ENCODE results near the gene S100PBP. TPM values are rescaled to one million over a fixed set of nuclear protein-coding genes. Genes with fewer than 3 reads are reported as not detected.
A peak's percentile ranks its signal among the peaks of the same experiment; 100 is the strongest.

The S100PBP gene
- total and polyA plus RNA-seq, 2 of the 13 experiments (the other 11 are each of a cell fraction or from before 2014, with no cell fraction given), result 20.4 to 26.1 TPM

DNA sequence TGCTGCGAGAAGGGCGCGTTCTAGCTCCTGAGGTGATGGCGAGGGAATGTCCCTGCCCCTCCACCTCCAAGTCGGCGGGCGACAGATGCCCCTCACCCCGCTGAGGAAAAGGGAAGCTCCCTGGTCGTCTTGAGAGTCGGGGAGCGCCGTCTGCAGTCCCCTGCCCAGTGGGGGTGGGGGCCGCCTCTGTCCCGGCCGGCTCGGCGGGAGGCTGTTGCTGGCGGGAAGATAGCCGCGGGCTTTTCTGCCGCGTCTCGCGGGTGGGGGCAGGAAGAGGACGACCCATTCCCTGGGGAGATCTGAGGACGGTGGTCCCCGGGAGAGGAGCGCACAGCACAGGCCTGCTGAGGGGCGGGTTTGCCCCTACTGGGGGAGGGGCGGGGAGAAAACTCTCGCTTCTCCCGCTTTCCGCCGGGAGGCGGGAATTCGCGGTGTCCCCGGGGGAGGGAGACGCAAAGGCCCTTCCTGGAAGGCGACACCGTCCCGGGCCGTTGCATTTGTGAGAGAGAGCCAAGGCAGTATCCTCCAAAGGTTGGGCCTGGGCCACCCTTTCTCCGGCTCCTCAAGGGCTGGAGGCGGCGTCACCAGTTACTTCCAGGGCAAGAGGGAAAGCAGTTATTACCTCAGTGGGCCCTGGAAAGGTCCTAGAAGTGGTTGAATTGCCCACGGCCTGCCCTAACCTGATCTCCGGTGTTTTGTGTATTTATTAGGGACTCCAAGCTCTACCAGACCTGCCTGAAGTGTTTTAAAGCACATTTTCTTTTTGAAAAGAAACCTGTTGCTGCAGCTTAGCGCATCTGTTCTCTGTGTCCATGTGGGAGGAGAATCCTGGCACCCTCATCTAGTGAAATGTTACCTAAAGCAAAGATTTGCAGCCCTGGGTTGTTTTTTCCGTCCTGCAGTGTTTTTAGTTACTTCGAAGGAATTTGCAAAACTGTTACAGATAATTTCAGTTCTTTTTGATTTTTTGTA lies 648 bp downstream of the S100PBP start (continued):
- no peak; the same call in 1 of the 2 replicates for TF ChIP-seq ZNF44 (CRISPR knock-in tag; IDR thresholded peaks at IDR 0.05)
- TF ChIP-seq, protein P1, sequence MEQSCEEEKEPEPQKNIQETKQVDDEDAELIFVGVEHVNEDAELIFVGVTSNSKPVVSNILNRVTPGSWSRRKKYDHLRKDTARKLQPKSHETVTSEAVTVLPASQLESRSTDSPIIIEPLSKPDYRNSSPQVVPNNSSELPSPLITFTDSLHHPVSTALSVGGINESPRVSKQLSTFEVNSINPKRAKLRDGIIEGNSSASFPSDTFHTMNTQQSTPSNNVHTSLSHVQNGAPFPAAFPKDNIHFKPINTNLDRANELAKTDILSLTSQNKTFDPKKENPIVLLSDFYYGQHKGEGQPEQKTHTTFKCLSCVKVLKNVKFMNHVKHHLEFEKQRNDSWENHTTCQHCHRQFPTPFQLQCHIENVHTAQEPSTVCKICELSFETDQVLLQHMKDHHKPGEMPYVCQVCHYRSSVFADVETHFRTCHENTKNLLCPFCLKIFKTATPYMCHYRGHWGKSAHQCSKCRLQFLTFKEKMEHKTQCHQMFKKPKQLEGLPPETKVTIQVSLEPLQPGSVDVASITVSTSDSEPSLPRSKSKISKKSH (CRISPR knock-in tag; IDR thresholded peaks at IDR 0.05; ENCODE audit: borderline replicate concordance), result no peak; the same call in 1 of the 2 replicates
- TF ChIP-seq SP1 (IDR thresholded peaks at IDR 0.05), result no peak
- TF ChIP-seq SP1 (CRISPR knock-in tag; IDR thresholded peaks at IDR 0.05), result 0 out of 2 replicates have a peak, but pooled peaks have one; percentile 4
- TF ChIP-seq BHLHE40 (IDR thresholded peaks at IDR 0.05; ENCODE audit: low read length), result no peak
- TF ChIP-seq ZFX (CRISPR knock-in tag; IDR thresholded peaks at IDR 0.05; ENCODE audit: low read depth), result peak; percentile 62
- no peak for TF ChIP-seq JUN (CRISPR knock-in tag; IDR thresholded peaks at IDR 0.05)
- no peak for TF ChIP-seq ATF7-NPFF (CRISPR knock-in tag; IDR thresholded peaks at IDR 0.05; ENCODE audit: low read depth)
- TF ChIP-seq, protein P2, sequence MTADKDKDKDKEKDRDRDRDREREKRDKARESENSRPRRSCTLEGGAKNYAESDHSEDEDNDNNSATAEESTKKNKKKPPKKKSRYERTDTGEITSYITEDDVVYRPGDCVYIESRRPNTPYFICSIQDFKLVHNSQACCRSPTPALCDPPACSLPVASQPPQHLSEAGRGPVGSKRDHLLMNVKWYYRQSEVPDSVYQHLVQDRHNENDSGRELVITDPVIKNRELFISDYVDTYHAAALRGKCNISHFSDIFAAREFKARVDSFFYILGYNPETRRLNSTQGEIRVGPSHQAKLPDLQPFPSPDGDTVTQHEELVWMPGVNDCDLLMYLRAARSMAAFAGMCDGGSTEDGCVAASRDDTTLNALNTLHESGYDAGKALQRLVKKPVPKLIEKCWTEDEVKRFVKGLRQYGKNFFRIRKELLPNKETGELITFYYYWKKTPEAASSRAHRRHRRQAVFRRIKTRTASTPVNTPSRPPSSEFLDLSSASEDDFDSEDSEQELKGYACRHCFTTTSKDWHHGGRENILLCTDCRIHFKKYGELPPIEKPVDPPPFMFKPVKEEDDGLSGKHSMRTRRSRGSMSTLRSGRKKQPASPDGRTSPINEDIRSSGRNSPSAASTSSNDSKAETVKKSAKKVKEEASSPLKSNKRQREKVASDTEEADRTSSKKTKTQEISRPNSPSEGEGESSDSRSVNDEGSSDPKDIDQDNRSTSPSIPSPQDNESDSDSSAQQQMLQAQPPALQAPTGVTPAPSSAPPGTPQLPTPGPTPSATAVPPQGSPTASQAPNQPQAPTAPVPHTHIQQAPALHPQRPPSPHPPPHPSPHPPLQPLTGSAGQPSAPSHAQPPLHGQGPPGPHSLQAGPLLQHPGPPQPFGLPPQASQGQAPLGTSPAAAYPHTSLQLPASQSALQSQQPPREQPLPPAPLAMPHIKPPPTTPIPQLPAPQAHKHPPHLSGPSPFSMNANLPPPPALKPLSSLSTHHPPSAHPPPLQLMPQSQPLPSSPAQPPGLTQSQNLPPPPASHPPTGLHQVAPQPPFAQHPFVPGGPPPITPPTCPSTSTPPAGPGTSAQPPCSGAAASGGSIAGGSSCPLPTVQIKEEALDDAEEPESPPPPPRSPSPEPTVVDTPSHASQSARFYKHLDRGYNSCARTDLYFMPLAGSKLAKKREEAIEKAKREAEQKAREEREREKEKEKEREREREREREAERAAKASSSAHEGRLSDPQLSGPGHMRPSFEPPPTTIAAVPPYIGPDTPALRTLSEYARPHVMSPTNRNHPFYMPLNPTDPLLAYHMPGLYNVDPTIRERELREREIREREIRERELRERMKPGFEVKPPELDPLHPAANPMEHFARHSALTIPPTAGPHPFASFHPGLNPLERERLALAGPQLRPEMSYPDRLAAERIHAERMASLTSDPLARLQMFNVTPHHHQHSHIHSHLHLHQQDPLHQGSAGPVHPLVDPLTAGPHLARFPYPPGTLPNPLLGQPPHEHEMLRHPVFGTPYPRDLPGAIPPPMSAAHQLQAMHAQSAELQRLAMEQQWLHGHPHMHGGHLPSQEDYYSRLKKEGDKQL (CRISPR knock-in tag; IDR thresholded peaks at IDR 0.05; ENCODE audit: low read depth), result no peak
- no peak for TF ChIP-seq ZNF660 (CRISPR knock-in tag; IDR thresholded peaks at IDR 0.05; ENCODE audit: borderline replicate concordance, low read depth)
- TF ChIP-seq, protein P3, sequence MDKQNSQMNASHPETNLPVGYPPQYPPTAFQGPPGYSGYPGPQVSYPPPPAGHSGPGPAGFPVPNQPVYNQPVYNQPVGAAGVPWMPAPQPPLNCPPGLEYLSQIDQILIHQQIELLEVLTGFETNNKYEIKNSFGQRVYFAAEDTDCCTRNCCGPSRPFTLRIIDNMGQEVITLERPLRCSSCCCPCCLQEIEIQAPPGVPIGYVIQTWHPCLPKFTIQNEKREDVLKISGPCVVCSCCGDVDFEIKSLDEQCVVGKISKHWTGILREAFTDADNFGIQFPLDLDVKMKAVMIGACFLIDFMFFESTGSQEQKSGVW (CRISPR knock-in tag; IDR thresholded peaks at IDR 0.05; ENCODE audit: borderline replicate concordance), result no peak
- no peak for TF ChIP-seq PLRG1 (conservative IDR thresholded peaks at IDR 0.05)
- TF ChIP-seq ZNF569 (CRISPR knock-in tag; IDR thresholded peaks at IDR 0.05; ENCODE audit: borderline replicate concordance), result no peak
- TF ChIP-seq IKZF1 (IDR thresholded peaks at IDR 0.05), result no peak
- no peak for TF ChIP-seq ZNF496 (CRISPR knock-in tag; IDR thresholded peaks at IDR 0.05; ENCODE audit: insufficient replicate concordance)
- TF ChIP-seq, protein P4, sequence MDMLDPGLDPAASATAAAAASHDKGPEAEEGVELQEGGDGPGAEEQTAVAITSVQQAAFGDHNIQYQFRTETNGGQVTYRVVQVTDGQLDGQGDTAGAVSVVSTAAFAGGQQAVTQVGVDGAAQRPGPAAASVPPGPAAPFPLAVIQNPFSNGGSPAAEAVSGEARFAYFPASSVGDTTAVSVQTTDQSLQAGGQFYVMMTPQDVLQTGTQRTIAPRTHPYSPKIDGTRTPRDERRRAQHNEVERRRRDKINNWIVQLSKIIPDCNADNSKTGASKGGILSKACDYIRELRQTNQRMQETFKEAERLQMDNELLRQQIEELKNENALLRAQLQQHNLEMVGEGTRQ (IDR thresholded peaks at IDR 0.05; ENCODE audit: low read depth, low read length), result no peak
- TF ChIP-seq, protein P4 (CRISPR knock-in tag; IDR thresholded peaks at IDR 0.05; ENCODE audit: borderline replicate concordance), result no peak
